SK-N-MC (cell line): ENCODE data around the gene PRPF40B.

Experiments
- DNase-seq: peaks from one replicate; pipeline ENCODE4 v3.0.0-alpha.2; 2011; ENCODE audit warnings: low read depth, low spot score
- H3K27ac ChIP-seq: fragments of 200-600 bp; sonication (generic); 2 replicates; pipeline ENCODE4 v1.5.1; 2016; ENCODE audit warnings: mixed run types
- H3K36me3 ChIP-seq: fragments of 200-600 bp; sonication (generic); 2 replicates; pipeline ENCODE4 v1.6.1; 2017; ENCODE audit warnings: antibody characterized with exemption, low read length, mixed read lengths; ENCODE audit not compliant: insufficient read depth
- H3K4me3 ChIP-seq: fragments of 200-600 bp; sonication (generic); 2 replicates; pipeline ENCODE4 v1.5.1; 2016
- H3K9ac ChIP-seq: fragments of 200-600 bp; sonication (generic); 2 replicates; pipeline ENCODE4 v1.8.0; 2017; ENCODE audit warnings: mixed run types, mixed read lengths; ENCODE audit not compliant: insufficient read length
- H3K9me3 ChIP-seq: fragments of 200-600 bp; sonication (generic); 2 replicates; pipeline ENCODE4 v1.6.1; 2017; ENCODE audit warnings: low read depth, mild to moderate bottlenecking, antibody characterized with exemption, low read length, moderate library complexity, mixed read lengths
- EZH2 ChIP-seq: fragments of 200-600 bp; sonication (generic); IDR thresholded peaks from one replicate; pipeline ENCODE4 v1.6.1; 2017; ENCODE audit warnings: antibody characterized with exemption
- FOXP2 ChIP-seq: optimal IDR thresholded peaks from 2 replicates; pipeline ENCODE3; 2011; ENCODE audit warnings: mild to moderate bottlenecking, moderate library complexity; ENCODE audit not compliant: insufficient read depth; ENCODE audit errors: extremely low read length, control extremely low read depth
- POLR2AphosphoS5 ChIP-seq: IDR thresholded peaks from 2 replicates; pipeline ENCODE4 v1.6.1; 2012; ENCODE audit warnings: mild to moderate bottlenecking, low read depth, low read length, borderline replicate concordance

PRPF40B gene

GRCh38 chr12:49654715-49655114, 31.4 kb downstream of the PRPF40B start:
- Histone ChIP-seq H3K9ac (no peak overlapping the region), H3K36me3 (peaks cover 5% of the 10 kb centered on the region; the same call in 1 of the 2 replicates), H3K4me3 (no peak overlapping the region), H3K9me3 (no peaks in the 10 kb centered on the region), H3K27ac (no peak overlapping the region)
- TF ChIP-seq EZH2: no peak
- no peak for TF ChIP-seq POLR2AphosphoS5
- DNase-seq: no peak

- H3K9me3 ChIP-seq: no peaks in the 10 kb centered on the region
- no peak overlapping the region for H3K27ac ChIP-seq
- no peak for DNase-seq
- TF ChIP-seq POLR2AphosphoS5 (no peak), FOXP2 (no peak), EZH2 (no peak)
- no peak overlapping the region for H3K4me3 ChIP-seq
- peaks cover 5% of the 10 kb centered on the region; the same call in 1 of the 2 replicates for H3K36me3 ChIP-seq
- no peak overlapping the region for H3K9ac ChIP-seq
Observed at GRCh38 chr12:49655595-49656236, 32.4 kb downstream of the PRPF40B start.

- Histone ChIP-seq H3K9me3 (no peaks in the 10 kb centered on the region), H3K27ac (no peak overlapping the region), H3K4me3 (no peak overlapping the region), H3K9ac (no peak overlapping the region), H3K36me3 (peaks cover 8% of the 10 kb centered on the region; the same call in 1 of the 2 replicates)
- TF ChIP-seq EZH2 (no peak), POLR2AphosphoS5 (no peak), FOXP2 (no peak)
- DNase-seq: no peak
Observed at GRCh38 chr12:49658276-49658675, 34.9 kb downstream of the PRPF40B start.

GRCh38 chr12:49659753-49660152, 36.4 kb downstream of the PRPF40B start:
- H3K9ac ChIP-seq: no peak overlapping the region
- H3K27ac ChIP-seq: no peak overlapping the region
- H3K36me3 ChIP-seq: peaks cover 4% of the 10 kb centered on the region; the same call in 1 of the 2 replicates
- DNase-seq: no peak
- H3K9me3 ChIP-seq: no peaks in the 10 kb centered on the region
- TF ChIP-seq EZH2: no peak
- no peak for TF ChIP-seq FOXP2
- no peak for TF ChIP-seq POLR2AphosphoS5
- H3K4me3 ChIP-seq: no peak overlapping the region

GRCh38 chr12:49661191-49661590, 37.8 kb downstream of the PRPF40B start:
- no peak for TF ChIP-seq POLR2AphosphoS5
- no peak for TF ChIP-seq FOXP2
- no peak for TF ChIP-seq EZH2
- Histone ChIP-seq H3K4me3 (no peak overlapping the region), H3K9me3 (no peaks in the 10 kb centered on the region), H3K27ac (no peak overlapping the region), H3K9ac (no peak overlapping the region), H3K36me3 (peaks cover 3% of the 10 kb centered on the region; the same call in 1 of the 2 replicates)
- no peak for DNase-seq

- H3K27ac ChIP-seq: no peak overlapping the region
- no peak overlapping the region for H3K4me3 ChIP-seq
- DNase-seq: no peak
- peaks cover 3% of the 10 kb centered on the region; the same call in 1 of the 2 replicates for H3K36me3 ChIP-seq
- TF ChIP-seq FOXP2: no peak
- TF ChIP-seq EZH2: no peak
- TF ChIP-seq POLR2AphosphoS5: no peak
- no peaks in the 10 kb centered on the region for H3K9me3 ChIP-seq
- no peak overlapping the region for H3K9ac ChIP-seq
Observed at GRCh38 chr12:49661746-49662145, 38.4 kb downstream of the PRPF40B start.

GRCh38 chr12:49662998-49663843, 39.9 kb downstream of the PRPF40B start:
- H3K9ac ChIP-seq: peak overlapping the region; percentile 30

GRCh38 chr12:49664167-49664566, 40.8 kb downstream of the PRPF40B start:
- Histone ChIP-seq H3K27ac (no peak overlapping the region), H3K9me3 (no peaks in the 10 kb centered on the region), H3K4me3 (no peak overlapping the region), H3K36me3 (peaks cover 3% of the 10 kb centered on the region; the same call in 1 of the 2 replicates), H3K9ac (no peak overlapping the region)
- no peak for DNase-seq
- no peak for TF ChIP-seq EZH2
- no peak for TF ChIP-seq POLR2AphosphoS5

More at GRCh38 chr12:49662998-49663843, 39.9 kb downstream of the PRPF40B start:
- peak overlapping the region; percentile 64 for H3K27ac ChIP-seq
- peak; percentile 44 for DNase-seq
- peaks cover 3% of the 10 kb centered on the region; the same call in 1 of the 2 replicates for H3K36me3 ChIP-seq
- peak overlapping the region; percentile 45 for H3K4me3 ChIP-seq
- H3K9me3 ChIP-seq: no peaks in the 10 kb centered on the region
- TF ChIP-seq FOXP2 (peak; percentile 48), POLR2AphosphoS5 (peak; percentile 43; the same call in 1 of the 2 replicates), EZH2 (no peak)

- no peaks in the 10 kb centered on the region for H3K9me3 ChIP-seq
- no peak for TF ChIP-seq EZH2
- no peak for TF ChIP-seq FOXP2
- TF ChIP-seq POLR2AphosphoS5: no peak
- H3K4me3 ChIP-seq: no peak overlapping the region
- H3K27ac ChIP-seq: no peak overlapping the region
- no peak for DNase-seq
- peaks cover 3% of the 10 kb centered on the region; the same call in 1 of the 2 replicates for H3K36me3 ChIP-seq
- no peak overlapping the region for H3K9ac ChIP-seq
Observed at GRCh38 chr12:49664591-49665239, 41.4 kb downstream of the PRPF40B start.
